Measurements from ENCODE around the gene RTP3.
A peak's percentile ranks its signal among the peaks of the same experiment; 100 is the strongest.

Gene RTP3

GRCh38 chr3:46482632-46483350, 15.0 kb upstream of the RTP3 start:
- Histone ChIP-seq H3K36me3 (ENCODE audit: control insufficient read depth, insufficient read depth, low read length) (no peaks in the 10 kb centered on the region), H3K9me3 (ENCODE audit: control insufficient read depth, low read length) (no peaks in the 10 kb centered on the region), H3K4me1 (no peaks in the 10 kb centered on the region), H3K27ac (no peak overlapping the region), H3K9ac (no peak overlapping the region), H3K79me2 (no peaks in the 10 kb centered on the region), H3K27me3 (ENCODE audit: control insufficient read depth, insufficient read depth, low read length) (no peaks in the 10 kb centered on the region), H3K4me2 (ENCODE audit: low read length) (no peak overlapping the region), H2AFZ (no peak overlapping the region), H3K4me3 (ENCODE audit: low read depth, low read length) (no peak overlapping the region)
- TF ChIP-seq, protein P1, sequence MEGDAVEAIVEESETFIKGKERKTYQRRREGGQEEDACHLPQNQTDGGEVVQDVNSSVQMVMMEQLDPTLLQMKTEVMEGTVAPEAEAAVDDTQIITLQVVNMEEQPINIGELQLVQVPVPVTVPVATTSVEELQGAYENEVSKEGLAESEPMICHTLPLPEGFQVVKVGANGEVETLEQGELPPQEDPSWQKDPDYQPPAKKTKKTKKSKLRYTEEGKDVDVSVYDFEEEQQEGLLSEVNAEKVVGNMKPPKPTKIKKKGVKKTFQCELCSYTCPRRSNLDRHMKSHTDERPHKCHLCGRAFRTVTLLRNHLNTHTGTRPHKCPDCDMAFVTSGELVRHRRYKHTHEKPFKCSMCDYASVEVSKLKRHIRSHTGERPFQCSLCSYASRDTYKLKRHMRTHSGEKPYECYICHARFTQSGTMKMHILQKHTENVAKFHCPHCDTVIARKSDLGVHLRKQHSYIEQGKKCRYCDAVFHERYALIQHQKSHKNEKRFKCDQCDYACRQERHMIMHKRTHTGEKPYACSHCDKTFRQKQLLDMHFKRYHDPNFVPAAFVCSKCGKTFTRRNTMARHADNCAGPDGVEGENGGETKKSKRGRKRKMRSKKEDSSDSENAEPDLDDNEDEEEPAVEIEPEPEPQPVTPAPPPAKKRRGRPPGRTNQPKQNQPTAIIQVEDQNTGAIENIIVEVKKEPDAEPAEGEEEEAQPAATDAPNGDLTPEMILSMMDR (IDR thresholded peaks at IDR 0.05), result no peak

DNA sequence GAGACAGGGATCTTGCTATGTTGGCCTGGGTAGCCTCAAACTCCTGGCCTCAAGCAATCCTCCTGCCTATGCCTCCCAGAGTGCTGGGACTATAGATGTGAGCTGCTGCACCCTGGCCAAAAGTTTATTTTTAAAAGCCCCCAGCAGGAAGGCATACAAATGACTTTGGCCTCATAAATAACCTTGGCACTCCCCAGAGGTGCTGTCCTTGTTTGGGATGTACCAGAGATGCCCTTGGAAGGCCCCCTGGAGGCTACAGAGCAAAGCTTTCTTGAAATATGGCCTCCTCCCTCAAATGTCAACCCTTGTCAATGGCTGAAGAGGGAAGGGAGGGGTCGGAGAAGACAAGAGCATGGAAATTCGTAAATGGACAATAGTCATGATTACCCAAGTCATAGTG, 14.0 kb upstream of the RTP3 start:
- no peaks in the 10 kb centered on the region for H3K36me3 ChIP-seq (ENCODE audit: control insufficient read depth, insufficient read depth, low read length)
- no peaks in the 10 kb centered on the region for H3K9me3 ChIP-seq (ENCODE audit: control insufficient read depth, low read length)
- H3K4me2 ChIP-seq (ENCODE audit: low read length), result no peak overlapping the region
- H3K4me1 ChIP-seq, result no peaks in the 10 kb centered on the region
- H3K4me3 ChIP-seq (ENCODE audit: low read depth, low read length), result no peak overlapping the region
- no peaks in the 10 kb centered on the region for H3K79me2 ChIP-seq
- H2AFZ ChIP-seq, result no peak overlapping the region
- H3K27ac ChIP-seq, result no peak overlapping the region
- TF ChIP-seq, protein P1 (IDR thresholded peaks at IDR 0.05), result no peak
- no peak overlapping the region for H3K9ac ChIP-seq
- H3K27me3 ChIP-seq (ENCODE audit: control insufficient read depth, insufficient read depth, low read length), result no peaks in the 10 kb centered on the region

GRCh38 chr3:46484388-46484787, 13.4 kb upstream of the RTP3 start:
- Histone ChIP-seq H3K4me3 (ENCODE audit: low read depth, low read length) (no peak overlapping the region), H2AFZ (peak overlapping the region; percentile 53), H3K27me3 (ENCODE audit: control insufficient read depth, insufficient read depth, low read length) (no peaks in the 10 kb centered on the region), H3K27ac (no peak overlapping the region), H3K9me3 (ENCODE audit: control insufficient read depth, low read length) (no peaks in the 10 kb centered on the region), H3K9ac (no peak overlapping the region), H3K36me3 (ENCODE audit: control insufficient read depth, insufficient read depth, low read length) (no peaks in the 10 kb centered on the region), H3K4me2 (ENCODE audit: low read length) (no peak overlapping the region), H3K4me1 (no peaks in the 10 kb centered on the region), H3K79me2 (no peaks in the 10 kb centered on the region)
- TF ChIP-seq, protein P1 (IDR thresholded peaks at IDR 0.05), result no peak

- Histone ChIP-seq H2AFZ (peak overlapping the region; percentile 53), H3K27ac (no peak overlapping the region), H3K9me3 (ENCODE audit: control insufficient read depth, low read length) (no peaks in the 10 kb centered on the region), H3K4me2 (ENCODE audit: low read length) (no peak overlapping the region), H3K9ac (no peak overlapping the region), H3K4me3 (ENCODE audit: low read depth, low read length) (no peak overlapping the region), H3K36me3 (ENCODE audit: control insufficient read depth, insufficient read depth, low read length) (no peaks in the 10 kb centered on the region), H3K4me1 (no peaks in the 10 kb centered on the region), H3K27me3 (ENCODE audit: control insufficient read depth, insufficient read depth, low read length) (no peaks in the 10 kb centered on the region), H3K79me2 (no peaks in the 10 kb centered on the region)
- TF ChIP-seq, protein P1 (IDR thresholded peaks at IDR 0.05), result no peak
Observed at GRCh38 chr3:46484911-46485778, 12.6 kb upstream of the RTP3 start.
